WI38 (cell line): Measurements from ENCODE around the gene KCTD6.

ENCODE experiments used
- H3K4me3 ChIP-seq: 2 replicates; pipeline ENCODE4 v1.5.1; 2011; ENCODE audit warnings: low read depth, mild to moderate bottlenecking, control low read depth, low read length
- TF ChIP-seq, protein P1 (sequence below): IDR thresholded peaks from 2 replicates; pipeline ENCODE4 v1.5.1; 2012; ENCODE audit warnings: low read depth, mild to moderate bottlenecking, control low read depth, low read length

Gene KCTD6

GRCh38 chr3:58519668-58520402, 27.9 kb downstream of the KCTD6 start:
- no peak overlapping the region for H3K4me3 ChIP-seq
- TF ChIP-seq, protein P1, sequence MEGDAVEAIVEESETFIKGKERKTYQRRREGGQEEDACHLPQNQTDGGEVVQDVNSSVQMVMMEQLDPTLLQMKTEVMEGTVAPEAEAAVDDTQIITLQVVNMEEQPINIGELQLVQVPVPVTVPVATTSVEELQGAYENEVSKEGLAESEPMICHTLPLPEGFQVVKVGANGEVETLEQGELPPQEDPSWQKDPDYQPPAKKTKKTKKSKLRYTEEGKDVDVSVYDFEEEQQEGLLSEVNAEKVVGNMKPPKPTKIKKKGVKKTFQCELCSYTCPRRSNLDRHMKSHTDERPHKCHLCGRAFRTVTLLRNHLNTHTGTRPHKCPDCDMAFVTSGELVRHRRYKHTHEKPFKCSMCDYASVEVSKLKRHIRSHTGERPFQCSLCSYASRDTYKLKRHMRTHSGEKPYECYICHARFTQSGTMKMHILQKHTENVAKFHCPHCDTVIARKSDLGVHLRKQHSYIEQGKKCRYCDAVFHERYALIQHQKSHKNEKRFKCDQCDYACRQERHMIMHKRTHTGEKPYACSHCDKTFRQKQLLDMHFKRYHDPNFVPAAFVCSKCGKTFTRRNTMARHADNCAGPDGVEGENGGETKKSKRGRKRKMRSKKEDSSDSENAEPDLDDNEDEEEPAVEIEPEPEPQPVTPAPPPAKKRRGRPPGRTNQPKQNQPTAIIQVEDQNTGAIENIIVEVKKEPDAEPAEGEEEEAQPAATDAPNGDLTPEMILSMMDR, result no peak

- TF ChIP-seq, protein P1, result no peak
- no peak overlapping the region for H3K4me3 ChIP-seq
Measured at GRCh38 chr3:58520403-58521335, 28.8 kb downstream of the KCTD6 start.

GRCh38 chr3:58521336-58521670, 29.4 kb downstream of the KCTD6 start:
- H3K4me3 ChIP-seq, result no peak overlapping the region
- TF ChIP-seq, protein P1, result no peak

DNA sequence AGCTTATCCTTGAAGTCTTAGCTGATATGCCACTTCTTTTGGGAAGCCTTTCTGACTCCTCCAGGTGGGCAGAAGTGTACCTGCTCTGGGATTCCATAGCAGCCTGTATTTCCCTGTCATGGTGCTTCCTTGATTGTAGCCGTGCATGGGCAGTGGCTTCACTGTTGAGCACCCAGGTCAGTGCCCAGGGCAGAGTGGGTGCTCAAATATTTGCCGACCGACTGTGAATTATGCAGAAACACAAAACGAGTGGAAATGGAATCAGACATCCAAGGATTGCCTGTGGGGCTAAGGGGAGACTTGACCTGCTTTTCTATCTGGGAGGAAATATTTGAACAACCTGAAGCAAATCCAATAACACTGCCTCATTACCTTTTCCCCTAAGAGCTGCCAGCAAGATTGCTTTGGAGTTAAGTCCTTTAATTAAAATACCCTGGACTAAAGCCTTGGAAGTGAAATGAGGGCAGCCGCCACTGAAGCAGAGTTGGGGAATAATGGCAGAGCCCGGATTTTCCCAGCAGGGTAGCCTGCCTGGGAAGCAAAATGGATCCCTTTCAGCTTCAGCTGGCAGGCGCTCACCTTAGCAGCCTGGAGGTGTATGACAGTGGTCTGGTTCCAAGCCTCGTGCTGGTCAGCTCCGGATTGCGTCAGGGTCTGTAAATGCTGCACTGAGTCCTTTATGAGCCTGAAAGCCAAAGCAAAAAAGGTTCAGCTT, 30.2 kb downstream of the KCTD6 start:
- H3K4me3 ChIP-seq, result no peak overlapping the region

GRCh38 chr3:58522759-58523425, 31.0 kb downstream of the KCTD6 start:
- H3K4me3 ChIP-seq, result no peak overlapping the region
- TF ChIP-seq, protein P1, result no peak

More for the DNA sequence above, 30.2 kb downstream of the KCTD6 start:
- TF ChIP-seq, protein P1, result no peak

DNA sequence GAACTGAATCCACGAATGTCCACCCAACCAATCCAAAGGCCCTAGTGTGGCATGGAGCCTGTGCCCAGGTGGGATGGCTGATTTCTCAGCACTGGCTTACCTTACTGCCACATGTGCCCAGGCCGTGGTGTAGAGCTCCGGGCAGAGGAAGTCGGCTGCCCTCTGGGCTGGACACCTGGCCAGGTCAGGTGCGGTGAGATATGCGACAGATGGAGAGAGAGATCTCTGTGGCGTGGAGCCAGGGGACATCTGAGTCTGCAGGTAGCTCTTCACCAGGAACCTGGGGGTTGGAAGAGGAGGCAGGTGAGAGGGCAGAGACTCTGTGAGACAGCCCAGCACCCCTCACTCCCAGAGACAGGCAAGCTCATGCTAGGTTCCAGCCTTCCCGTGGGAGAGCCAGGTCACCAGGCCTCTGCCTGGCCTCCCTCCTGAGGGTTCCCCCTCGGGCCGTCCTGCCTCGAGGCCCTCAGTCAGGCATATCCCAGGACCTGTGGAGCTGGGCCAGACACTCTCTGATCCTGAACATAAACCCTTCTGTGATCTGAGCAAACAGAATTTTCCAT, 32.5 kb downstream of the KCTD6 start:
- TF ChIP-seq, protein P1, result no peak
- H3K4me3 ChIP-seq, result no peak overlapping the region
